ENCODE data around the gene TBC1D22A. TPM values are rescaled to one million over a fixed set of nuclear protein-coding genes. Genes with fewer than 3 reads are reported as not detected.

The TBC1D22A gene, protein sequence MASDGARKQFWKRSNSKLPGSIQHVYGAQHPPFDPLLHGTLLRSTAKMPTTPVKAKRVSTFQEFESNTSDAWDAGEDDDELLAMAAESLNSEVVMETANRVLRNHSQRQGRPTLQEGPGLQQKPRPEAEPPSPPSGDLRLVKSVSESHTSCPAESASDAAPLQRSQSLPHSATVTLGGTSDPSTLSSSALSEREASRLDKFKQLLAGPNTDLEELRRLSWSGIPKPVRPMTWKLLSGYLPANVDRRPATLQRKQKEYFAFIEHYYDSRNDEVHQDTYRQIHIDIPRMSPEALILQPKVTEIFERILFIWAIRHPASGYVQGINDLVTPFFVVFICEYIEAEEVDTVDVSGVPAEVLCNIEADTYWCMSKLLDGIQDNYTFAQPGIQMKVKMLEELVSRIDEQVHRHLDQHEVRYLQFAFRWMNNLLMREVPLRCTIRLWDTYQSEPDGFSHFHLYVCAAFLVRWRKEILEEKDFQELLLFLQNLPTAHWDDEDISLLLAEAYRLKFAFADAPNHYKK
- total RNA-seq: 10 to 100 TPM; 28.9 to 31.3 TPM

DNA sequence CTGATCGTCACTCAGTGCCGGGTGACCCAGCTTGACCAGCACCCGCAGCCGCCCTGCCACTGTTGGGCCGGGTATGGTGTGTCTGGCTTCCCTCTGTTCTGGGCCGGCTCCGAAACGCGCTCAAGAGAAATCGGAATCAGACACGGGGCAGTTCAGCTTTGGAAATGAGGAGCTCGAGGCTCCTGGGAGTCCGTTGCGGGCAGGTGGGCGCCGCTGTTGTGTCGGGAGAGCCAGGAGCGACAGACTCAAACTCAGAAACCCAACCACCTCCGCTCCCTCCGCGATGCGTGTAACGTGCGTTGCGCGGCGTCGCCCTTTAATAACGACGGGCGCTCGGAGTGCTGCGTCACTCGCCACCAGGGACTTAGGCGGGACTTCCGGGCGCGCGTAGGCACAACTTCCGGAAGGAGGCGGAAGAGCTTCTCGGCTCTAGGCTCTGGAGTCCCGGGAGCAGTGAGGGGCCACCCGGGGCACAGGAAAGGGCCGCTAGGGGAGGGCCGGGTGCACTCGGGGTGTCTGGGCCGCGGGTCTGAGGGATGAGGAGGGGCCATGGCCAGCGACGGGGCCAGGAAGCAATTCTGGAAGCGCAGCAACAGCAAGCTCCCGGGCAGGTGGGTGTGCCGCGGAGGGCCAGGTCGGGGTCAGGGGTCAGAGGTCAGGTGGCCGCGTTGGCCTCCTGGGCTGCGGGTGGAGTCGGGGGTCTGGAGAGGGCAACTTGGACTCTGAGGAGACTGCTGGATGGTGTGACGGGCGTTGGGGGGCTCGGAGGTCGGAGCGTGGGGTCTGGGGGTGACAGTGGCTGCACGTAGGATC lies at the start of gene TBC1D22A:
TBC1D22A (plus strand) TSS at position 413 of the 813 bp plus-strand sequence; CDS start at position 550, 137 bp downstream.
- Histone ChIP-seq H3K4me3 (peak within 1 kb of the TSS; percentile 90), H3K27me3 (replicated peaks; ENCODE audit: insufficient read depth) (no peaks in the 10 kb centered on the region), H3K27ac (peak within 1 kb of the TSS; percentile 96 to 98), H3K4me1 (ENCODE audit: control insufficient read depth in 1 of 2, low read depth in 2 of 2) (peaks cover 21 to 36% of the 10 kb centered on the region in 2 donors), H3K9me3 (no peaks in the 10 kb centered on the region), H3K36me3 (no peaks in the 10 kb centered on the region)
- TF ChIP-seq, protein P1, sequence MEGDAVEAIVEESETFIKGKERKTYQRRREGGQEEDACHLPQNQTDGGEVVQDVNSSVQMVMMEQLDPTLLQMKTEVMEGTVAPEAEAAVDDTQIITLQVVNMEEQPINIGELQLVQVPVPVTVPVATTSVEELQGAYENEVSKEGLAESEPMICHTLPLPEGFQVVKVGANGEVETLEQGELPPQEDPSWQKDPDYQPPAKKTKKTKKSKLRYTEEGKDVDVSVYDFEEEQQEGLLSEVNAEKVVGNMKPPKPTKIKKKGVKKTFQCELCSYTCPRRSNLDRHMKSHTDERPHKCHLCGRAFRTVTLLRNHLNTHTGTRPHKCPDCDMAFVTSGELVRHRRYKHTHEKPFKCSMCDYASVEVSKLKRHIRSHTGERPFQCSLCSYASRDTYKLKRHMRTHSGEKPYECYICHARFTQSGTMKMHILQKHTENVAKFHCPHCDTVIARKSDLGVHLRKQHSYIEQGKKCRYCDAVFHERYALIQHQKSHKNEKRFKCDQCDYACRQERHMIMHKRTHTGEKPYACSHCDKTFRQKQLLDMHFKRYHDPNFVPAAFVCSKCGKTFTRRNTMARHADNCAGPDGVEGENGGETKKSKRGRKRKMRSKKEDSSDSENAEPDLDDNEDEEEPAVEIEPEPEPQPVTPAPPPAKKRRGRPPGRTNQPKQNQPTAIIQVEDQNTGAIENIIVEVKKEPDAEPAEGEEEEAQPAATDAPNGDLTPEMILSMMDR (IDR thresholded peaks at IDR 0.05): peak; percentile 12
- ATAC-seq (ENCODE audit: insufficient number of reproducible peaks, low FRiP score, low read depth) (peak; percentile 78), DNase-seq (ENCODE audit: low spot score) (peak; percentile 73)

DNA sequence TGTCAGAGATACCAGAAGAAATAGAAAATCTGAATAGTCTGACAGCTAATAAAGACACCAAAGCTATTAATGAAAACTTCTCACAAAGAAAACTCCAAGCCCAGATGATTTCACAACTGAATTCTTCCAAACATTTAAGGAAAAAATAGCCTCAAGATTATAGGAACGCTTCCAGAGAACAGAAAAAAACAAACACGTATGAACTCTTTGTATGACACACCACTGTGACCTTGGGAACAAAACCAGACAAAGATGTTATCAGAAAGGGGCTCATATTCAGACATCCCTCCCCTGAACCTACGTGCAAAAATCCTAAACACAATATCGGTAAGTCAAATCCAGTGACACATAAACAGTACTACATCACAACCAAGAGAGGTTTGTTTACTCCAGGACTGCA lies 47.9 kb upstream of the TBC1D22A start:
- H3K9me3 ChIP-seq: no peaks in the 10 kb centered on the region
- H3K4me3 ChIP-seq: no peak overlapping the region
- peaks cover 40% of the 10 kb centered on the region for H3K36me3 ChIP-seq
- ATAC-seq (ENCODE audit: insufficient number of reproducible peaks, low FRiP score, low read depth) (no peak), DNase-seq (ENCODE audit: low spot score) (no peak)
- TF ChIP-seq, protein P1 (IDR thresholded peaks at IDR 0.05): no peak
- H3K27ac ChIP-seq: peak overlapping the region; percentile 23 to 53
- H3K27me3 ChIP-seq (replicated peaks; ENCODE audit: insufficient read depth): no peaks in the 10 kb centered on the region
- H3K4me1 ChIP-seq (ENCODE audit: control insufficient read depth in 1 of 2, low read depth in 2 of 2): peaks cover 11 to 17% of the 10 kb centered on the region in 2 donors

DNA sequence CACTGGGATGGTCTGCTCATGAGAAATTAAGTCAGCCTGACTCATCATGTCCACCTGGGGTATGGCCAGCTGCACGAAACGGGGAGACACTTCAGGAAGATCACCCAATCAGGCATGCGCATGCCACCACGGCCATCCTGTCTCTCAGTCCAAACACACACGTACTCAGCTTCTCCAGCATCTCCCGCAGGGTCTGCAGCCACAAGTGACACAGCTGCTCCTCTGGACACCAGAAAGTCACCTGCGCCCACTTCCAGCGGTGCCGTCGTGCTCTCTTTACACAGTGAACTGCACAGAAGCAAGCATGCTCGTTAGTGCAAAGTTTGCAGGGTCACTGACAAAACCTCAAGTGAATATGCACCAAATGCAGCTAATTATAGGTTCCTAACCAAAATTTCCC lies 42.5 kb upstream of the TBC1D22A start:
- no peaks in the 10 kb centered on the region for H3K9me3 ChIP-seq
- H3K4me1 ChIP-seq (ENCODE audit: control insufficient read depth in 1 of 2, low read depth in 2 of 2): peaks cover 3% of the 10 kb centered on the region in 2 donors
- H3K27ac ChIP-seq: no peak overlapping the region
- TF ChIP-seq, protein P1 (IDR thresholded peaks at IDR 0.05): no peak
- no peaks in the 10 kb centered on the region for H3K27me3 ChIP-seq (replicated peaks; ENCODE audit: insufficient read depth)
- peaks cover 27% of the 10 kb centered on the region for H3K36me3 ChIP-seq
- ATAC-seq (ENCODE audit: insufficient number of reproducible peaks, low FRiP score, low read depth): no peak
- H3K4me3 ChIP-seq: no peak overlapping the region
- DNase-seq (ENCODE audit: low spot score): no peak

DNA sequence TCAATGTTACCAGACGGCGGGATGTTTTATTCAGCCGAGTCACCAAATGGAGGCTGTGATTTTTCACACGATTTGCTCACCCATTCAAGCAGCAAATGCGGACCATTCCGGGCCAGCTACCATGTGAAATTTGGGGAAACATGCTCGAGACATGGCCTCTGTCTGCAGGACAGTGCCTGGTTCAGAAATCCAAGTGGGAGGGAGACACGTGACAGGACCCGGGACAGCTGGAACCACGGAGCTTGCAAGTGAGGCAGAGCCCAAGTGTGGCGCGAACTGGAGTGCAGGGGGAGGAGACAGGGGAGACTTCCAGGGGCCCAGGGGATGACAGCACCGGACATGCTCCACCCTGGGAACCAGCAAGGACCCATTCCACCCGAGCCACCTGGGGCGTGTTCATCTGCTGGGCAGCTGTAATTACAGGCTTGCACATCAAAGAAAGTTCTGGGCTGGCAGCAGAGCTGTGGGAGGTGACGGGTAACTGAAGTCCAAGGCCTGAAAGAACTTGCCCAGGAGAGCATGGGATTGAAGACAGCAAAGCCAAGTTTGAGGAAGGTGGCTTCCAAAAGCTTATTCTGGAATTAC lies 40.9 kb upstream of the TBC1D22A start:
- no peaks in the 10 kb centered on the region for H3K4me1 ChIP-seq (ENCODE audit: control insufficient read depth in 1 of 2, low read depth in 2 of 2)
- ATAC-seq (ENCODE audit: insufficient number of reproducible peaks, low FRiP score, low read depth) (no peak), DNase-seq (ENCODE audit: low spot score) (no peak)
- peaks cover 27% of the 10 kb centered on the region for H3K36me3 ChIP-seq
- no peak overlapping the region for H3K27ac ChIP-seq
- no peak overlapping the region for H3K4me3 ChIP-seq
- TF ChIP-seq, protein P1 (IDR thresholded peaks at IDR 0.05): no peak
- H3K9me3 ChIP-seq: no peaks in the 10 kb centered on the region
- no peaks in the 10 kb centered on the region for H3K27me3 ChIP-seq (replicated peaks; ENCODE audit: insufficient read depth)
